Mononuclear cell (primary cell): ENCODE data around the gene ZNF230. TPM values are rescaled to one million over a fixed set of nuclear protein-coding genes. Genes with fewer than 3 reads are reported as not detected.

Experiments
- total RNA-seq: library from RNA; depleted of rRNA; stranded (reverse); fragments of >200 nt; gene quantifications from one replicate; pipeline ENCODE4 v1.2.3, GENCODE V29; 2012

ZNF230 gene
- total RNA-seq, 1 donor, result 3.3 TPM

Other genes with a start within 250 kb of the ZNF230 start
- 11.4 TPM for gene SMG9, start 248.0 kb upstream of the ZNF230 start, total RNA-seq
- 9.9 TPM for gene KCNN4, start 222.0 kb upstream of the ZNF230 start, total RNA-seq
- gene LYPD5, start 200.5 kb upstream of the ZNF230 start, total RNA-seq, result not detected
- gene ZNF283, start 175.6 kb upstream of the ZNF230 start, total RNA-seq, result 2.9 TPM
- gene ZNF404, start 119.0 kb upstream of the ZNF230 start, total RNA-seq, result 0.10 TPM
- gene ZNF45, start 67.7 kb upstream of the ZNF230 start, total RNA-seq, result 4.4 TPM
- gene ZNF221, start 51.7 kb upstream of the ZNF230 start, total RNA-seq, result 0.52 TPM
- 6.2 TPM for gene ZNF155, start 18.8 kb upstream of the ZNF230 start, total RNA-seq
- gene ZNF222, start 22.4 kb downstream of the ZNF230 start, total RNA-seq, result 3.1 TPM
- 0.63 TPM for gene ZNF223, start 49.1 kb downstream of the ZNF230 start, total RNA-seq
- 0.73 TPM for gene ZNF284, start 69.2 kb downstream of the ZNF230 start, total RNA-seq
- gene ZNF224, start 91.4 kb downstream of the ZNF230 start, total RNA-seq, result 24.0 TPM
- 0.52 TPM for gene ZNF225, start 110.4 kb downstream of the ZNF230 start, total RNA-seq
- gene ZNF234, start 138.6 kb downstream of the ZNF230 start, total RNA-seq, result 2.2 TPM
- gene ZNF226, start 162.1 kb downstream of the ZNF230 start, total RNA-seq, result 7.6 TPM
- 24.9 TPM for gene ZNF227, start 209.6 kb downstream of the ZNF230 start, total RNA-seq